GM23338 (cell line): ENCODE measurements around the gene HBB. TPM values are rescaled to one million over a fixed set of nuclear protein-coding genes. Genes with fewer than 3 reads are reported as not detected.
"Not testable (repeated sequence)": the region's sequence is repeated elsewhere in the genome, so short reads cannot be mapped to it uniquely, and the experiment has no call there.

Experiments used
- ATAC-seq: fragments of 200-7000 bp; cut with Tn5 transposase; 3 replicates; pipeline ENCODE4 v1.9.1; 2020
- DNase-seq: peaks from one replicate; pipeline ENCODE4 v3.0.0-alpha.2; 2015; ENCODE audit warnings: low spot score
- H2AFZ ChIP-seq: fragments of 200-600 bp; sonication (generic); 2 replicates; pipeline ENCODE4 v1.8.0; 2016; ENCODE audit warnings: antibody characterized with exemption, mild to moderate bottlenecking, moderate library complexity
- H3F3A ChIP-seq: fragments of 200-600 bp; sonication (generic); replicated peaks from 2 replicates; pipeline ENCODE4 v1.8.0; 2017; ENCODE audit warnings: antibody characterized with exemption, mixed run types, low read depth
- H3K27ac ChIP-seq: fragments of 200-600 bp; sonication (generic); 2 replicates; pipeline ENCODE4 v1.6.1; 2016; ENCODE audit warnings: low read depth
- H3K27me3 ChIP-seq: fragments of 200-600 bp; sonication (generic); 2 replicates; pipeline ENCODE4 v1.8.0; 2016; ENCODE audit warnings: mild to moderate bottlenecking, mixed run types, moderate library complexity; ENCODE audit not compliant: insufficient read depth
- H3K36me3 ChIP-seq: fragments of 200-600 bp; sonication (generic); 2 replicates; pipeline ENCODE4 v1.8.0; 2016; ENCODE audit warnings: mild to moderate bottlenecking; ENCODE audit not compliant: insufficient read depth
- H3K4me1 ChIP-seq: fragments of 200-600 bp; sonication (generic); 2 replicates; pipeline ENCODE4 v1.8.0; 2016; ENCODE audit warnings: mild to moderate bottlenecking, moderate library complexity; ENCODE audit not compliant: insufficient read depth
- H3K4me2 ChIP-seq: fragments of 200-600 bp; sonication (generic); 2 replicates; pipeline ENCODE4 v1.7.1; 2017; ENCODE audit warnings: mixed run types
- H3K4me3 ChIP-seq: fragments of 200-600 bp; sonication (generic); 2 replicates; pipeline ENCODE4 v1.6.1; 2016; ENCODE audit warnings: mixed run types
- H3K79me2 ChIP-seq: fragments of 200-600 bp; sonication (generic); replicated peaks from 2 replicates; pipeline ENCODE4 v1.8.0; 2017; ENCODE audit warnings: mild to moderate bottlenecking; ENCODE audit not compliant: insufficient read depth
- H3K9me2 ChIP-seq: fragments of 200-600 bp; sonication (generic); 2 replicates; pipeline ENCODE4 v1.8.0; 2017; ENCODE audit not compliant: insufficient read depth
- H4K20me1 ChIP-seq: fragments of 200-600 bp; sonication (generic); replicated peaks from 2 replicates; pipeline ENCODE4 v1.8.0; 2017; ENCODE audit warnings: mild to moderate bottlenecking; ENCODE audit not compliant: insufficient read depth
- H3K27ac Mint-ChIP-seq: 2 replicates; pipeline ENCODE4 v1.8.0; 2020; ENCODE audit warnings: inconsistent platforms, mild to moderate bottlenecking, moderate library complexity, mixed read lengths
- H3K27me3 Mint-ChIP-seq: 3 replicates; pipeline ENCODE4 v1.8.0; 2022; ENCODE audit warnings: low read depth, mild to moderate bottlenecking, moderate library complexity, mixed read lengths, inconsistent platforms; ENCODE audit not compliant: insufficient read depth, poor library complexity
- H3K36me3 Mint-ChIP-seq: 3 replicates; pipeline ENCODE4 v1.8.0; 2021; ENCODE audit warnings: low read depth, mild to moderate bottlenecking, inconsistent platforms, moderate library complexity, mixed read lengths
- H3K4me1 Mint-ChIP-seq: 3 replicates; pipeline ENCODE4 v1.8.0; 2020; ENCODE audit warnings: mild to moderate bottlenecking, inconsistent platforms, mixed read lengths
- H3K4me3 Mint-ChIP-seq: 3 replicates; pipeline ENCODE4 v1.8.0; 2021; ENCODE audit warnings: moderate library complexity, mild to moderate bottlenecking, inconsistent platforms, mixed read lengths
- H3K9me3 Mint-ChIP-seq: 3 replicates; pipeline ENCODE4 v1.8.0; 2020; ENCODE audit warnings: moderate library complexity, mild to moderate bottlenecking, inconsistent platforms, mixed read lengths
- CREB1 ChIP-seq: fragments of 250-450 bp; sonication (Bioruptor Pico); IDR thresholded peaks from 2 replicates; pipeline ENCODE4 v1.5.0; 2020; ENCODE audit warnings: low read depth, mild to moderate bottlenecking, moderate library complexity
- EZH2phosphoT487 ChIP-seq: fragments of 200-600 bp; sonication (generic); IDR thresholded peaks from one replicate; pipeline ENCODE4 v1.8.1; 2018; ENCODE audit warnings: antibody characterized with exemption; ENCODE audit not compliant: unreplicated experiment
- JUNB ChIP-seq: IDR thresholded peaks from one replicate; pipeline ENCODE4 v1.6.1; 2016; ENCODE audit warnings: antibody characterized with exemption; ENCODE audit not compliant: unreplicated experiment
- NANOG ChIP-seq: IDR thresholded peaks from 2 replicates; pipeline ENCODE4 v1.6.1; 2016; ENCODE audit warnings: antibody characterized with exemption, borderline replicate concordance
- REST ChIP-seq: IDR thresholded peaks from one replicate; pipeline ENCODE4 v1.6.1; 2018; ENCODE audit warnings: antibody characterized with exemption; ENCODE audit not compliant: unreplicated experiment
- ZNF331 ChIP-seq: fragments of 250-450 bp; sonication (Bioruptor Pico); IDR thresholded peaks from 2 replicates; pipeline ENCODE4 v1.5.0; 2020; ENCODE audit warnings: low read depth, mild to moderate bottlenecking, moderate library complexity
- polyA plus RNA-seq: library from polyadenylated mRNA; unstranded; fragments of >200 nt; fragmentation: Nextera tagmentation; extraction: Ambion mirVana; gene quantifications from 2 replicates; pipeline ENCODE4 v1.2.1, GENCODE V29; 2016
- total RNA-seq: library from RNA; depleted of rRNA; stranded (reverse); fragments of >200 nt; shearing (Covaris generic); gene quantifications from 2 replicates; pipeline ENCODE4 v1.2.3, GENCODE V29; 2014

The HBB gene
- total and polyA plus RNA-seq, 2 experiments from 2014 or later: not detected

- not testable (repeated sequence) for H3F3A ChIP-seq, H3K4me1 Mint-ChIP-seq, H3K36me3 Mint-ChIP-seq, H3K27ac ChIP-seq, H3K4me1 ChIP-seq, H3K27me3 Mint-ChIP-seq, H3K27me3 ChIP-seq, H3K79me2 ChIP-seq, H3K4me3 Mint-ChIP-seq, H4K20me1 ChIP-seq, H3K4me2 ChIP-seq, ATAC-seq, H3K27ac Mint-ChIP-seq, H3K4me3 ChIP-seq, H3K36me3 ChIP-seq, H3K9me2 ChIP-seq, H3K9me3 Mint-ChIP-seq, H2AFZ ChIP-seq, DNase-seq
Observed at GRCh38 chr11:5249807-5250396, 23.0 kb upstream of the HBB start, which contains the start of gene HBG1. Gene HBG1 (minus strand): TSS chr11:5249857. CDS start chr11:5249804, 53 bp downstream.

GRCh38 chr11:5248498-5248897, 21.6 kb upstream of the HBB start:
- H3K4me3 Mint-ChIP-seq, H3K79me2 ChIP-seq, H3K4me2 ChIP-seq, ATAC-seq, H3K4me1 ChIP-seq, H3K9me2 ChIP-seq, H3K36me3 ChIP-seq, H2AFZ ChIP-seq, H3K9me3 Mint-ChIP-seq, H3K36me3 Mint-ChIP-seq, H3K4me1 Mint-ChIP-seq, H3K27ac ChIP-seq, H3K27ac Mint-ChIP-seq, H3F3A ChIP-seq, H3K4me3 ChIP-seq, H4K20me1 ChIP-seq, DNase-seq, H3K27me3 ChIP-seq: not testable (repeated sequence)
- peaks cover 11% of the 10 kb centered on the region for H3K27me3 Mint-ChIP-seq

- ATAC-seq (no peak), DNase-seq (no peak)
- no peaks in the 10 kb centered on the region for H3K4me1 ChIP-seq
- no peaks in the 10 kb centered on the region for H3K9me3 Mint-ChIP-seq
- no peak overlapping the region for H2AFZ ChIP-seq
- H3K27me3 ChIP-seq: no peaks in the 10 kb centered on the region
- H3K4me3 ChIP-seq: no peak overlapping the region
- no peaks in the 10 kb centered on the region for H3K79me2 ChIP-seq
- H3K36me3 Mint-ChIP-seq: no peaks in the 10 kb centered on the region
- no peaks in the 10 kb centered on the region for H3F3A ChIP-seq
- H3K4me3 Mint-ChIP-seq: no peak overlapping the region
- no peak overlapping the region for H3K4me2 ChIP-seq
- no peak overlapping the region for H3K27ac ChIP-seq
- H3K9me2 ChIP-seq: 0 out of 2 replicates have a peak, but pooled peaks cover 2% of the 10 kb centered on the region
- H4K20me1 ChIP-seq: no peaks in the 10 kb centered on the region
- H3K4me1 Mint-ChIP-seq: no peaks in the 10 kb centered on the region
- peaks cover 11% of the 10 kb centered on the region for H3K27me3 Mint-ChIP-seq
- H3K27ac Mint-ChIP-seq: no peak overlapping the region
- no peaks in the 10 kb centered on the region for H3K36me3 ChIP-seq
- TF ChIP-seq JUNB: no peak
- no peak for TF ChIP-seq REST
- no peak for TF ChIP-seq NANOG
- no peak for TF ChIP-seq ZNF331 (CRISPR knock-in tag)
- TF ChIP-seq EZH2phosphoT487: no peak
- no peak for TF ChIP-seq CREB1 (CRISPR knock-in tag)
Observed at GRCh38 chr11:5247472-5248192, 20.8 kb upstream of the HBB start.
